GM12878 (cell line): Measurements from ENCODE around the gene ATP2A3. TPM values are rescaled to one million over a fixed set of nuclear protein-coding genes. Genes with fewer than 3 reads are reported as not detected.

Experiments
- EED ChIP-seq: sonication (generic); IDR thresholded peaks from 2 replicates; pipeline ENCODE4 v1.6.1; 2016; ENCODE audit warnings: antibody characterized with exemption, low read depth
- EZH2 ChIP-seq: IDR thresholded peaks from 2 replicates; pipeline ENCODE4 v1.6.1; 2012; ENCODE audit warnings: low read depth, mild to moderate bottlenecking, control low read depth, inconsistent platforms, low read length, borderline replicate concordance; ENCODE audit not compliant: control insufficient read depth
- KAT2A ChIP-seq: conservative IDR thresholded peaks from 2 replicates; pipeline ENCODE4 v1.6.1; 2011; ENCODE audit warnings: low read depth, low read length; ENCODE audit not compliant: control insufficient read depth
- NKRF ChIP-seq: fragments of 450-650 bp; conservative IDR thresholded peaks from 2 replicates; pipeline ENCODE4 v1.6.1; 2017; ENCODE audit warnings: mild to moderate bottlenecking, moderate library complexity
- NR2C2 ChIP-seq: IDR thresholded peaks from 2 replicates; pipeline ENCODE4 v1.6.1; 2011; ENCODE audit warnings: borderline replicate concordance, low read depth; ENCODE audit not compliant: control insufficient read depth, insufficient read length
- PAX5 ChIP-seq: IDR thresholded peaks from 2 replicates; pipeline ENCODE4 v1.6.1; 2011; ENCODE audit warnings: low read depth, low read length, borderline replicate concordance
- POLR2A ChIP-seq: IDR thresholded peaks from 2 replicates; pipeline ENCODE4 v1.6.1; 2011; ENCODE audit warnings: low read depth, mild to moderate bottlenecking, low read length
- RELA ChIP-seq: fragments of 450-650 bp; IDR thresholded peaks from 2 replicates; pipeline ENCODE4 v1.8.0; 2014; ENCODE audit warnings: borderline replicate concordance; ENCODE audit not compliant: partially characterized antibody
- TARDBP ChIP-seq: IDR thresholded peaks from 2 replicates; pipeline ENCODE4 v1.6.1; 2016; ENCODE audit warnings: borderline replicate concordance
- TBL1XR1 ChIP-seq: IDR thresholded peaks from 2 replicates; pipeline ENCODE4 v1.6.1; 2012; ENCODE audit warnings: low read depth, low read length, improper control_type of control experiment
- polyA plus RNA-seq, 11 experiments: library from polyadenylated mRNA; depleted of rRNA in 4 of 11; unstranded in 6 of 11; stranded (reverse) in 5 of 11; fragments of >200 nt; fragmentation: Nextera tagmentation in 4 of 11; fragmentation: Illumina TruSeq in 1 of 11; extraction: Ambion mirVana in 4 of 11; extraction: Trizol in 1 of 11; gene quantifications; 1 replicate in 1 of 11; 2 replicates in 10 of 11; pipeline versions ENCODE4 v1.2.1 to v1.2.3, GENCODE V29; 2011 to 2016; ENCODE audit warnings: inconsistent platforms in 2 of 11, missing spikeins in 2 of 11, low read depth in 1 of 11
- total RNA-seq, 4 experiments: library from RNA; depleted of rRNA in 3 of 4; stranded (reverse); fragments of >200 nt in 3 of 4; fragmentation: Illumina TruSeq in 1 of 4; extraction: Trizol in 1 of 4; gene quantifications; 2 replicates each; pipeline versions ENCODE4 v1.2.1 to v1.2.3, GENCODE V29; 2013 to 2021

The ATP2A3 gene
- total and polyA plus RNA-seq, 10 of the 15 experiments (the other 5 are each of a cell fraction or from before 2014, with no cell fraction given): 1.0 to 99.2 (median 37.9) TPM

- no peak for TF ChIP-seq NKRF
- no peak for TF ChIP-seq KAT2A
- no peak for TF ChIP-seq TARDBP
- TF ChIP-seq RELA: no peak
- no peak for TF ChIP-seq EED
- no peak for TF ChIP-seq TBL1XR1
- no peak for TF ChIP-seq POLR2A
- TF ChIP-seq PAX5: no peak
- TF ChIP-seq EZH2: no peak
- TF ChIP-seq NR2C2: no peak
Observed at GRCh38 chr17:3926860-3927627, 37.2 kb downstream of the ATP2A3 start (continued).
